Activated CD4-positive, alpha-beta T cell treated with anti-CD3 and anti-CD28 coated beads, Interleukin-2, amount 50 U/mL, for 4 hours (primary cell): ENCODE results near the gene EPHB1.

Source experiments
- DNase-seq, 2 experiments: peaks; one replicate each; pipeline ENCODE4 v3.0.0-alpha.2; 2020

The EPHB1 gene

GRCh38 chr3:134886991-134887390 is 91.9 kb downstream of the EPHB1 start:
- no peak for DNase-seq

- DNase-seq: no peak
Measured at GRCh38 chr3:134887536-134887935, 92.5 kb downstream of the EPHB1 start.

- DNase-seq: no peak
Measured at GRCh38 chr3:134892326-134892725, 97.3 kb downstream of the EPHB1 start.

GRCh38 chr3:134892761-134893160 is 97.7 kb downstream of the EPHB1 start:
- no peak for DNase-seq

- DNase-seq: no peak
Measured at GRCh38 chr3:134894533-134894932, 99.5 kb downstream of the EPHB1 start.

- DNase-seq: no peak
Measured at GRCh38 chr3:134895181-134895580, 100.1 kb downstream of the EPHB1 start.

- no peak for DNase-seq
Measured at GRCh38 chr3:134896141-134896540, 101.1 kb downstream of the EPHB1 start.

- DNase-seq: no peak
Measured at GRCh38 chr3:134896696-134897095, 101.6 kb downstream of the EPHB1 start.

GRCh38 chr3:134897391-134898141 is 102.5 kb downstream of the EPHB1 start:
- DNase-seq: no peak

GRCh38 chr3:134898181-134898754 is 103.2 kb downstream of the EPHB1 start:
- no peak for DNase-seq

GRCh38 chr3:134899786-134900185 is 104.7 kb downstream of the EPHB1 start:
- no peak for DNase-seq

- DNase-seq: no peak
Measured at GRCh38 chr3:134900482-134900881, 105.4 kb downstream of the EPHB1 start.

- no peak for DNase-seq
Measured at GRCh38 chr3:134901461-134901860, 106.4 kb downstream of the EPHB1 start.

GRCh38 chr3:134903837-134904236 is 108.8 kb downstream of the EPHB1 start:
- no peak for DNase-seq

GRCh38 chr3:134904241-134904771 is 109.2 kb downstream of the EPHB1 start:
- DNase-seq: no peak

- DNase-seq: no peak
Measured at GRCh38 chr3:134904776-134905646, 110.0 kb downstream of the EPHB1 start.

- no peak for DNase-seq
Measured at GRCh38 chr3:134905647-134905935, 110.5 kb downstream of the EPHB1 start.

GRCh38 chr3:134908271-134908670 is 113.2 kb downstream of the EPHB1 start:
- DNase-seq: no peak

- DNase-seq: no peak
Measured at GRCh38 chr3:134910026-134910425, 115.0 kb downstream of the EPHB1 start.

GRCh38 chr3:134911586-134912548 is 116.8 kb downstream of the EPHB1 start:
- DNase-seq: no peak

- no peak for DNase-seq
Measured at GRCh38 chr3:134916276-134916961, 121.4 kb downstream of the EPHB1 start.

GRCh38 chr3:134917631-134918030 is 122.6 kb downstream of the EPHB1 start:
- no peak for DNase-seq
